WTC11 (cell line): ENCODE data around the gene NRN1L. TPM values are rescaled to one million over a fixed set of nuclear protein-coding genes. Genes with fewer than 3 reads are reported as not detected.

ENCODE experiments used
- ATAC-seq: fragments of 200-7000 bp; cut with Tn5 transposase; 2 replicates; pipeline ENCODE4 v1.10.0; 2021; ENCODE audit warnings: mild to moderate bottlenecking, moderate library complexity
- CTCF ChIA-PET: fragments of 300-600 bp; sonication (Branson Sonifier 250); formaldehyde crosslinking; loops from one replicate; lab custom pipeline; 2021; ENCODE audit warnings: antibody characterized with exemption; lab: Charles Lee
- POLR2A ChIA-PET: fragments of 350-600 bp; sonication (Branson Sonifier 250); formaldehyde crosslinking; loops from one replicate; lab custom pipeline; 2021; ENCODE audit warnings: antibody characterized with exemption; lab: Charles Lee
- DNase-seq: peaks from one replicate; pipeline ENCODE4 v3.0.0; 2021; ENCODE audit warnings: low spot score
- H3K27ac Mint-ChIP-seq: 2 replicates; pipeline ENCODE4 v1.8.0; 2021; ENCODE audit warnings: mixed read lengths
- H3K27me3 Mint-ChIP-seq: 2 replicates; pipeline ENCODE4 v1.8.0; 2021; ENCODE audit warnings: low read depth, mild to moderate bottlenecking, moderate library complexity, mixed read lengths
- H3K36me3 Mint-ChIP-seq: 2 replicates; pipeline ENCODE4 v1.8.0; 2021; ENCODE audit warnings: mixed read lengths
- H3K4me1 Mint-ChIP-seq: 2 replicates; pipeline ENCODE4 v1.8.0; 2022; ENCODE audit warnings: mixed read lengths
- H3K4me3 Mint-ChIP-seq: 2 replicates; pipeline ENCODE4 v1.8.0; 2021; ENCODE audit warnings: mild to moderate bottlenecking, moderate library complexity, mixed read lengths
- H3K9me3 Mint-ChIP-seq: 2 replicates; pipeline ENCODE4 v1.8.0; 2021; ENCODE audit warnings: mixed read lengths
- CBFB ChIP-seq: sonication (generic); formaldehyde crosslinking; IDR thresholded peaks from 2 replicates; pipeline ENCODE4 v1.8.1; 2022; ENCODE audit warnings: mild to moderate bottlenecking, low read depth, missing genetic modification reagents
- CREB1 ChIP-seq: sonication (generic); formaldehyde crosslinking; IDR thresholded peaks from 2 replicates; pipeline ENCODE4 v1.8.0; 2023; ENCODE audit warnings: mild to moderate bottlenecking, missing genetic modification reagents
- FOXJ3 ChIP-seq: sonication (generic); formaldehyde crosslinking; IDR thresholded peaks from 2 replicates; pipeline ENCODE4 v1.9.0; 2021; ENCODE audit warnings: missing genetic modification reagents, mild to moderate bottlenecking, borderline replicate concordance
- FOXP1 ChIP-seq: sonication (generic); formaldehyde crosslinking; IDR thresholded peaks from 2 replicates; pipeline ENCODE4 v1.8.0; 2022; ENCODE audit warnings: missing genetic modification reagents, mild to moderate bottlenecking, moderate library complexity, borderline replicate concordance
- JUN ChIP-seq: sonication (generic); formaldehyde crosslinking; IDR thresholded peaks from 2 replicates; pipeline ENCODE4 v1.8.0; 2023; ENCODE audit warnings: mild to moderate bottlenecking, missing genetic modification reagents
- NFE2L1 ChIP-seq: sonication (generic); formaldehyde crosslinking; IDR thresholded peaks from 2 replicates; pipeline ENCODE4 v1.8.1; 2023; ENCODE audit warnings: missing genetic modification reagents
- NFYB ChIP-seq: sonication (generic); formaldehyde crosslinking; conservative IDR thresholded peaks from 2 replicates; pipeline ENCODE4 v1.8.0; 2022; ENCODE audit warnings: low read depth, missing genetic modification reagents
- NR1H2 ChIP-seq: sonication (generic); formaldehyde crosslinking; IDR thresholded peaks from 2 replicates; pipeline ENCODE4 v1.9.0; 2021; ENCODE audit warnings: mild to moderate bottlenecking, moderate library complexity, missing genetic modification reagents
- NR3C1 ChIP-seq: sonication (generic); formaldehyde crosslinking; conservative IDR thresholded peaks from 2 replicates; pipeline ENCODE4 v1.8.1; 2023; ENCODE audit warnings: low read depth, mild to moderate bottlenecking, missing genetic modification reagents
- RORB ChIP-seq: fragments of 250-450 bp; sonication (Bioruptor Pico); IDR thresholded peaks from 2 replicates; pipeline ENCODE4 v1.9.0; 2021; ENCODE audit warnings: mild to moderate bottlenecking
- SOX15 ChIP-seq: fragments of 250-450 bp; sonication (Bioruptor Pico); IDR thresholded peaks from 2 replicates; pipeline ENCODE4 v1.9.0; 2021; ENCODE audit warnings: mild to moderate bottlenecking
- TCF7 ChIP-seq: sonication (generic); formaldehyde crosslinking; IDR thresholded peaks from 2 replicates; pipeline ENCODE4 v1.8.0; 2022; ENCODE audit warnings: mild to moderate bottlenecking, low read depth, missing genetic modification reagents, moderate library complexity
- ZBTB21 ChIP-seq: sonication (generic); formaldehyde crosslinking; IDR thresholded peaks from 2 replicates; pipeline ENCODE4 v1.8.1; 2023; ENCODE audit warnings: mild to moderate bottlenecking, missing genetic modification reagents, borderline replicate concordance
- ZNF121 ChIP-seq: sonication (generic); formaldehyde crosslinking; IDR thresholded peaks from 2 replicates; pipeline ENCODE4 v1.8.0; 2023; ENCODE audit warnings: missing genetic modification reagents
- ZNF138 ChIP-seq: sonication (generic); formaldehyde crosslinking; conservative IDR thresholded peaks from 2 replicates; pipeline ENCODE4 v1.8.1; 2022; ENCODE audit warnings: mild to moderate bottlenecking, moderate library complexity, missing genetic modification reagents
- total RNA-seq: library from RNA; stranded (reverse); gene quantifications from 3 replicates; pipeline ENCODE4 v1.2.3, GENCODE V29; 2021
- TF ChIP-seq, protein P1 (sequence below): fragments of 250-450 bp; sonication (Bioruptor Pico); IDR thresholded peaks from 2 replicates; pipeline ENCODE4 v1.9.0; 2021; ENCODE audit warnings: mild to moderate bottlenecking
- TF ChIP-seq, protein P2 (sequence below): sonication (generic); formaldehyde crosslinking; IDR thresholded peaks from 2 replicates; pipeline ENCODE4 v1.8.1; 2023; ENCODE audit warnings: mild to moderate bottlenecking, missing genetic modification reagents
- TF ChIP-seq, protein P3 (sequence below): sonication (generic); formaldehyde crosslinking; IDR thresholded peaks from 2 replicates; pipeline ENCODE4 v1.8.1; 2022; ENCODE audit warnings: mild to moderate bottlenecking, missing genetic modification reagents, moderate library complexity, borderline replicate concordance
- TF ChIP-seq, protein P4 (sequence below): fragments of 250-450 bp; sonication (Bioruptor Pico); IDR thresholded peaks from 2 replicates; pipeline ENCODE4 v2.1.2; 2022; ENCODE audit warnings: mild to moderate bottlenecking, moderate library complexity
- TF ChIP-seq, protein P5 (sequence below): sonication (generic); formaldehyde crosslinking; IDR thresholded peaks from 2 replicates; pipeline ENCODE4 v1.8.1; 2023; ENCODE audit warnings: mild to moderate bottlenecking, moderate library complexity, missing genetic modification reagents

The NRN1L gene
- total RNA-seq, 1 experiment from 2014 or later: 12.4 TPM

DNA sequence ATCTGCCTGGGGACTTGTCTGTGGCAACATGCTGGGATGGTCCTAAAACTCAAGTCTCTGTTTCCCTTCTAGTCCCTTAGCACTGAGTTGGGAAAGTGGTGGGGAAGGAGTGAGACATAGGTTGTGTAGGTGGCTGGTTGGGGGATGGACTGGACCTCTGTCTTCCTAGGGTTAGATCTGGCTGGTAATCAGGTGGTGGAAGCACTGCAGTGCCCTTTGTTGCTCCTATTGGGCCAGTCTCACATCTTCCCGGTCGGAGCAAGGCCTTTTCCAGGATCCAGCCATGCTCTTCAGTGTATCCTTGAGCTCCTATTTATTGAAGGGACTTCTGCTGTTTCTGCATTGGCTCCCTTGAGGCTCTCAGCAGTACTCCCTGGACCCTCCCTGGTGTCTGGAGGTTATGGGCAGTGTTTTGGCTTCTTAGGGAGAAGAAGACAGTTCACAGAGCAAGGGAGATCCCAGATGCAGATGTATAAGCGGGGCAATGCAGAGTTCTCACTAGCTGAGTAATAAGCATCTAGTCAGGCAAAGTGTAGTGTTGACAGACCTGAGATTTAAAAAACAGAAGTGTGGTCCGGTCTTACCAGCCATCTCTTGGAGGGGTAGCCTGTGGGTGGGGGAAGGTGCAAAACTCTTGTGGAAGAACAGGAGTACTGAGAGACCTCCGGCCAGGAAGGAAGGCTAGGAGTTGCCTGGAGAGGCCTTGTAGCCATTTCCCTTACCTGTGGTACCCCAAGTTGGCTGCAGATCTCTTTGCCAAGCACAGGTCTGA lies 39.2 kb upstream of the NRN1L start:
- ATAC-seq: no peak
- Mint-ChIP-seq H3K27me3 (no peaks in the 10 kb centered on the region), H3K36me3 (peaks cover 11% of the 10 kb centered on the region), H3K9me3 (no peaks in the 10 kb centered on the region), H3K4me3 (peak overlapping the region; percentile 88), H3K27ac (peak overlapping the region; percentile 100), H3K4me1 (peaks cover 51% of the 10 kb centered on the region)
- POLR2A ChIA-PET: interaction anchor here (0.6 to 1.4 kb wide), 8 partner anchors 11 to 364 kb away, joined by 3 to 9 read pairs (median 4); partner anchors contain the start of genes ATP6V0D1, NRN1L, RANBP10 and TSNAXIP1
- CTCF ChIA-PET: interaction anchor here (1.0 to 4.4 kb wide), 13 partner anchors 9 to 182 kb away, joined by 3 to 58 read pairs (median 6); partner anchors contain the start of genes EDC4, NRN1L, RANBP10 and TSNAXIP1
- no peak for DNase-seq
- no peak for TF ChIP-seq SOX15 (CRISPR knock-in tag)
- TF ChIP-seq TCF7 (CRISPR knock-in tag): no peak
- no peak for TF ChIP-seq JUN (CRISPR knock-in tag)
- no peak for TF ChIP-seq NR3C1
- no peak for TF ChIP-seq NR1H2 (CRISPR knock-in tag)
- TF ChIP-seq NFE2L1 (CRISPR knock-in tag): no peak
- no peak for TF ChIP-seq FOXP1
- no peak for TF ChIP-seq CREB1 (CRISPR knock-in tag)
- TF ChIP-seq, protein P1, sequence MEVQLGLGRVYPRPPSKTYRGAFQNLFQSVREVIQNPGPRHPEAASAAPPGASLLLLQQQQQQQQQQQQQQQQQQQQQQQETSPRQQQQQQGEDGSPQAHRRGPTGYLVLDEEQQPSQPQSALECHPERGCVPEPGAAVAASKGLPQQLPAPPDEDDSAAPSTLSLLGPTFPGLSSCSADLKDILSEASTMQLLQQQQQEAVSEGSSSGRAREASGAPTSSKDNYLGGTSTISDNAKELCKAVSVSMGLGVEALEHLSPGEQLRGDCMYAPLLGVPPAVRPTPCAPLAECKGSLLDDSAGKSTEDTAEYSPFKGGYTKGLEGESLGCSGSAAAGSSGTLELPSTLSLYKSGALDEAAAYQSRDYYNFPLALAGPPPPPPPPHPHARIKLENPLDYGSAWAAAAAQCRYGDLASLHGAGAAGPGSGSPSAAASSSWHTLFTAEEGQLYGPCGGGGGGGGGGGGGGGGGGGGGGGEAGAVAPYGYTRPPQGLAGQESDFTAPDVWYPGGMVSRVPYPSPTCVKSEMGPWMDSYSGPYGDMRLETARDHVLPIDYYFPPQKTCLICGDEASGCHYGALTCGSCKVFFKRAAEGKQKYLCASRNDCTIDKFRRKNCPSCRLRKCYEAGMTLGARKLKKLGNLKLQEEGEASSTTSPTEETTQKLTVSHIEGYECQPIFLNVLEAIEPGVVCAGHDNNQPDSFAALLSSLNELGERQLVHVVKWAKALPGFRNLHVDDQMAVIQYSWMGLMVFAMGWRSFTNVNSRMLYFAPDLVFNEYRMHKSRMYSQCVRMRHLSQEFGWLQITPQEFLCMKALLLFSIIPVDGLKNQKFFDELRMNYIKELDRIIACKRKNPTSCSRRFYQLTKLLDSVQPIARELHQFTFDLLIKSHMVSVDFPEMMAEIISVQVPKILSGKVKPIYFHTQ (CRISPR knock-in tag): no peak
- no peak for TF ChIP-seq ZBTB21 (CRISPR knock-in tag)
- TF ChIP-seq, protein P2, sequence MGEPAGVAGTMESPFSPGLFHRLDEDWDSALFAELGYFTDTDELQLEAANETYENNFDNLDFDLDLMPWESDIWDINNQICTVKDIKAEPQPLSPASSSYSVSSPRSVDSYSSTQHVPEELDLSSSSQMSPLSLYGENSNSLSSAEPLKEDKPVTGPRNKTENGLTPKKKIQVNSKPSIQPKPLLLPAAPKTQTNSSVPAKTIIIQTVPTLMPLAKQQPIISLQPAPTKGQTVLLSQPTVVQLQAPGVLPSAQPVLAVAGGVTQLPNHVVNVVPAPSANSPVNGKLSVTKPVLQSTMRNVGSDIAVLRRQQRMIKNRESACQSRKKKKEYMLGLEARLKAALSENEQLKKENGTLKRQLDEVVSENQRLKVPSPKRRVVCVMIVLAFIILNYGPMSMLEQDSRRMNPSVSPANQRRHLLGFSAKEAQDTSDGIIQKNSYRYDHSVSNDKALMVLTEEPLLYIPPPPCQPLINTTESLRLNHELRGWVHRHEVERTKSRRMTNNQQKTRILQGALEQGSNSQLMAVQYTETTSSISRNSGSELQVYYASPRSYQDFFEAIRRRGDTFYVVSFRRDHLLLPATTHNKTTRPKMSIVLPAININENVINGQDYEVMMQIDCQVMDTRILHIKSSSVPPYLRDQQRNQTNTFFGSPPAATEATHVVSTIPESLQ (CRISPR knock-in tag): no peak
- no peak for TF ChIP-seq CBFB (CRISPR knock-in tag)
- TF ChIP-seq, protein P3, sequence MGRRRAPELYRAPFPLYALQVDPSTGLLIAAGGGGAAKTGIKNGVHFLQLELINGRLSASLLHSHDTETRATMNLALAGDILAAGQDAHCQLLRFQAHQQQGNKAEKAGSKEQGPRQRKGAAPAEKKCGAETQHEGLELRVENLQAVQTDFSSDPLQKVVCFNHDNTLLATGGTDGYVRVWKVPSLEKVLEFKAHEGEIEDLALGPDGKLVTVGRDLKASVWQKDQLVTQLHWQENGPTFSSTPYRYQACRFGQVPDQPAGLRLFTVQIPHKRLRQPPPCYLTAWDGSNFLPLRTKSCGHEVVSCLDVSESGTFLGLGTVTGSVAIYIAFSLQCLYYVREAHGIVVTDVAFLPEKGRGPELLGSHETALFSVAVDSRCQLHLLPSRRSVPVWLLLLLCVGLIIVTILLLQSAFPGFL: no peak
- no peak for TF ChIP-seq FOXJ3 (CRISPR knock-in tag)
- TF ChIP-seq, protein P4, sequence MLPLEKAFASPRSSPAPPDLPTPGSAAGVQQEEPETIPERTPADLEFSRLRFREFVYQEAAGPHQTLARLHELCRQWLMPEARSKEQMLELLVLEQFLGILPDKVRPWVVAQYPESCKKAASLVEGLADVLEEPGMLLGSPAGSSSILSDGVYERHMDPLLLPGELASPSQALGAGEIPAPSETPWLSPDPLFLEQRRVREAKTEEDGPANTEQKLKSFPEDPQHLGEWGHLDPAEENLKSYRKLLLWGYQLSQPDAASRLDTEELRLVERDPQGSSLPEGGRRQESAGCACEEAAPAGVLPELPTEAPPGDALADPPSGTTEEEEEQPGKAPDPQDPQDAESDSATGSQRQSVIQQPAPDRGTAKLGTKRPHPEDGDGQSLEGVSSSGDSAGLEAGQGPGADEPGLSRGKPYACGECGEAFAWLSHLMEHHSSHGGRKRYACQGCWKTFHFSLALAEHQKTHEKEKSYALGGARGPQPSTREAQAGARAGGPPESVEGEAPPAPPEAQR: no peak
- TF ChIP-seq NFYB (CRISPR knock-in tag): no peak
- TF ChIP-seq ZNF121 (CRISPR knock-in tag): no peak
- no peak for TF ChIP-seq RORB
- TF ChIP-seq, protein P5, sequence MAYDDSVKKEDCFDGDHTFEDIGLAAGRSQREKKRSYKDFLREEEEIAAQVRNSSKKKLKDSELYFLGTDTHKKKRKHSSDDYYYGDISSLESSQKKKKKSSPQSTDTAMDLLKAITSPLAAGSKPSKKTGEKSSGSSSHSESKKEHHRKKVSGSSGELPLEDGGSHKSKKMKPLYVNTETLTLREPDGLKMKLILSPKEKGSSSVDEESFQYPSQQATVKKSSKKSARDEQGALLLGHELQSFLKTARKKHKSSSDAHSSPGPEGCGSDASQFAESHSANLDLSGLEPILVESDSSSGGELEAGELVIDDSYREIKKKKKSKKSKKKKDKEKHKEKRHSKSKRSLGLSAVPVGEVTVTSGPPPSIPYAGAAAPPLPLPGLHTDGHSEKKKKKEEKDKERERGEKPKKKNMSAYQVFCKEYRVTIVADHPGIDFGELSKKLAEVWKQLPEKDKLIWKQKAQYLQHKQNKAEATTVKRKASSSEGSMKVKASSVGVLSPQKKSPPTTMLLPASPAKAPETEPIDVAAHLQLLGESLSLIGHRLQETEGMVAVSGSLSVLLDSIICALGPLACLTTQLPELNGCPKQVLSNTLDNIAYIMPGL (CRISPR knock-in tag): no peak
- TF ChIP-seq ZNF138 (CRISPR knock-in tag): no peak
